AG10803 (cell line): ENCODE data around the gene GATM.

Source experiments
- DNase-seq: peaks from one replicate; pipeline ENCODE4 v3.0.0; 2010; ENCODE audit warnings: low read depth
- H3K4me3 ChIP-seq: 2 replicates; pipeline ENCODE4 v1.5.1; 2011; ENCODE audit warnings: mild to moderate bottlenecking, low read length, control low read depth
- CTCF ChIP-seq: conservative IDR thresholded peaks from 2 replicates; pipeline ENCODE4 v1.5.1; 2011; ENCODE audit warnings: mild to moderate bottlenecking, low read length, control low read depth, inconsistent platforms

The GATM gene

GRCh38 chr15:45378149-45378912, at the start of gene GATM:
Gene GATM (minus strand): TSS chr15:45378544. CDS start chr15:45378453, 91 bp downstream.
- TF ChIP-seq CTCF: peak; percentile 60
- DNase-seq: peak; percentile 79
- H3K4me3 ChIP-seq: peak within 1 kb of the TSS; percentile 43

GRCh38 chr15:45427085-45427484, 48.7 kb upstream of the GATM start:
- no peak for TF ChIP-seq CTCF
- H3K4me3 ChIP-seq: no peak overlapping the region
- DNase-seq: no peak

- DNase-seq: peak; percentile 27
- TF ChIP-seq CTCF: no peak
- H3K4me3 ChIP-seq: no peak overlapping the region
These were observed 46.8 kb upstream of the GATM start for GRCh38 chr15:45425135-45425534.

GRCh38 chr15:45424429-45424828, 46.1 kb upstream of the GATM start:
- no peak for TF ChIP-seq CTCF
- DNase-seq: no peak

GRCh38 chr15:45417303-45417950, 39.1 kb upstream of the GATM start:
- H3K4me3 ChIP-seq: no peak overlapping the region
- no peak for DNase-seq
- no peak for TF ChIP-seq CTCF

More at GRCh38 chr15:45424429-45424828, 46.1 kb upstream of the GATM start:
- no peak overlapping the region for H3K4me3 ChIP-seq

- no peak for TF ChIP-seq CTCF
- no peak overlapping the region for H3K4me3 ChIP-seq
- DNase-seq: no peak
These were observed 36.0 kb upstream of the GATM start for GRCh38 chr15:45414215-45414885.
